Adrenal gland (tissue), 12 donors: ENCODE results near the gene FOXJ3. TPM values are rescaled to one million over a fixed set of nuclear protein-coding genes. Genes with fewer than 3 reads are reported as not detected.

Experiments used
- DNase-seq, 7 donors: peaks; one replicate each; pipeline ENCODE4 v3.0.0-alpha.2; 2019 to 2020
- H3K27ac ChIP-seq, 5 donors: fragments of 200-600 bp; sonication (generic) in 4 of 5; 1 replicate in 3 of 5; 2 replicates in 2 of 5; pipeline versions ENCODE4 v1.5.1 to v1.8.0; 2016 to 2020; ENCODE audit warnings: mild to moderate bottlenecking in 1 of 5
- H3K27me3 ChIP-seq: fragments of 200-600 bp; 2 replicates; pipeline ENCODE4 v1.8.0; 2021
- H3K36me3 ChIP-seq, 2 donors: fragments of 200-600 bp; replicated peaks in 1 of 2; 1 replicate in 1 of 2; 2 replicates in 1 of 2; pipeline versions ENCODE4 v1.5.1 to v1.8.0; 2018 to 2022
- H3K4me1 ChIP-seq, 2 donors: fragments of 200-600 bp; replicated peaks in 1 of 2; 1 replicate in 1 of 2; 2 replicates in 1 of 2; pipeline versions ENCODE4 v1.5.1 to v1.8.0; 2018 to 2021
- H3K4me3 ChIP-seq, 4 donors: fragments of 200-600 bp; sonication (generic) in 3 of 4; one replicate each; pipeline ENCODE4 v1.5.1; 2016 to 2018
- H3K9me3 ChIP-seq, 3 donors: fragments of 200-600 bp; sonication (generic) in 1 of 3; replicated peaks in 1 of 3; 1 replicate in 2 of 3; 2 replicates in 1 of 3; pipeline versions ENCODE4 v1.5.1 to v1.8.0; 2016 to 2021
- POLR2A ChIP-seq, 2 donors: fragments of 450-650 bp; IDR thresholded peaks; one replicate each; pipeline ENCODE4 v1.6.1; 2017; ENCODE audit warnings: antibody characterized with exemption in 2 of 2, mild to moderate bottlenecking in 2 of 2, moderate library complexity in 1 of 2
- WGBS, 4 donors: extraction: QIAGEN DNeasy Blood & Tissue Kit in 2 of 4; methylation state at CpG; one replicate each; pipeline versions ENCODE4 v1.1.5 to v1.1.7; 2013 to 2017; 5-methylcytosine and 5-hydroxymethylcytosine counted together
- intact Hi-C, 2 donors: fragments of 100-400 bp; cut with DNase I; formaldehyde crosslinking; loops; one replicate each; pipeline versions ENCODE4 v1.14.1 to v1.15.0; 2022 to 2023
- polyA plus RNA-seq, 3 donors: library from polyadenylated mRNA; stranded (reverse); fragments of 200-250 nt in 2 of 3; fragments of 350-450 nt in 1 of 3; fragmentation: Illumina TruSeq in 1 of 3; extraction: RNeasy Lipid Tissue Mini Kit (QIAGEN cat#74804) in 1 of 3; gene quantifications; one replicate each; pipeline ENCODE4 v1.2.3, GENCODE V29; 2013 to 2014
- total RNA-seq, 9 donors: library from RNA; depleted of rRNA in 4 of 9; stranded (reverse); fragments of >200 nt in 4 of 9; fragments of 120-200 nt in 1 of 9; fragmentation: NEBNext Ultra II Directional in 1 of 9; extraction: Animal tissue kit (Norgen Biotek cat#: 25700) in 1 of 9; gene quantifications; one replicate each; pipeline versions ENCODE4 v1.1.0 to v1.2.4, GENCODE V29; 2013 to 2023
- TF ChIP-seq, protein P1 (sequence below), 6 experiments: fragments of 450-650 bp in 4 of 6; fragments of 200-600 bp in 2 of 6; sonication (generic) in 1 of 6; IDR thresholded peaks; 1 replicate in 5 of 6; 2 replicates in 1 of 6; pipeline versions ENCODE4 v1.5.1 to v1.8.0; 2016 to 2021; ENCODE audit warnings: antibody characterized with exemption in 6 of 6, mild to moderate bottlenecking in 2 of 6, moderate library complexity in 1 of 6
- donor health status: healthy with polysubstance abuse.
- donor health status: Bipolar disorder and iron deficiency.
- donor health status: DM: yes; HTN: yes; CAD: no.
- donor health status: DM: no; HTN: no; CAD: no.
- donor health status: DM: no; HTN: no; CAD: no.
- donor health status: DM: yes; HTN: yes; CAD: no.

FOXJ3 gene
- total and polyA plus RNA-seq, 12 donors: 8.4 to 58.5 (median 33.4) TPM

DNA sequence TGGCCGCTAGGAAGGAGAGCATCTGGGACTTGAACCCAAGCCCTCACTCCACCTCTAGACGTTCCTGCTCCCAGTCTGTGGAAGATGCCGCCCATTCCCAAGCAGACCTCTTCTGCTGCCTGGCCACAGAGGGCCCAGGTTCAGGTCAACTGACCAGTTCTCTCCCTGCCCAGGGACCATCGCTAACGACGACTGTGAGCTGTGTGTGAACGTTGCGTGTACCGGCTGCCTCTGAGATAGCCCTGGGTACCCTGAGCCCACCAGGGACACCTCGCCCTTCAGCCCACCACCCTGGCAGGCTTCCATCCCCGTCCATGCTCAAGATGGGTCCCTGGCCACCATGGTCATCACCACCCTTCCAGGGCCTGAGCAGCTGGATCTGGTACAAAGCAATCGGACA is 179.7 kb downstream of the FOXJ3 start:
- H3K27me3 ChIP-seq: no peaks in the 10 kb centered on the region
- intact Hi-C loops: no loop called here
- no peak for DNase-seq
- 63 to 91% (median 88%) methylated on average over 3 to 12 of the region's 12 CpGs for WGBS, 4 donors
- H3K27ac ChIP-seq: no peak overlapping the region
- H3K4me3 ChIP-seq: no peak overlapping the region
- no peaks in the 10 kb centered on the region for H3K36me3 ChIP-seq
- peaks cover 0 to 5% (median 0%) of the 10 kb centered on the region in 3 donors for H3K9me3 ChIP-seq
- no peaks in the 10 kb centered on the region for H3K4me1 ChIP-seq
- TF ChIP-seq POLR2A (IDR thresholded peaks at IDR 0.05): no peak
- TF ChIP-seq, protein P1, sequence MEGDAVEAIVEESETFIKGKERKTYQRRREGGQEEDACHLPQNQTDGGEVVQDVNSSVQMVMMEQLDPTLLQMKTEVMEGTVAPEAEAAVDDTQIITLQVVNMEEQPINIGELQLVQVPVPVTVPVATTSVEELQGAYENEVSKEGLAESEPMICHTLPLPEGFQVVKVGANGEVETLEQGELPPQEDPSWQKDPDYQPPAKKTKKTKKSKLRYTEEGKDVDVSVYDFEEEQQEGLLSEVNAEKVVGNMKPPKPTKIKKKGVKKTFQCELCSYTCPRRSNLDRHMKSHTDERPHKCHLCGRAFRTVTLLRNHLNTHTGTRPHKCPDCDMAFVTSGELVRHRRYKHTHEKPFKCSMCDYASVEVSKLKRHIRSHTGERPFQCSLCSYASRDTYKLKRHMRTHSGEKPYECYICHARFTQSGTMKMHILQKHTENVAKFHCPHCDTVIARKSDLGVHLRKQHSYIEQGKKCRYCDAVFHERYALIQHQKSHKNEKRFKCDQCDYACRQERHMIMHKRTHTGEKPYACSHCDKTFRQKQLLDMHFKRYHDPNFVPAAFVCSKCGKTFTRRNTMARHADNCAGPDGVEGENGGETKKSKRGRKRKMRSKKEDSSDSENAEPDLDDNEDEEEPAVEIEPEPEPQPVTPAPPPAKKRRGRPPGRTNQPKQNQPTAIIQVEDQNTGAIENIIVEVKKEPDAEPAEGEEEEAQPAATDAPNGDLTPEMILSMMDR (IDR thresholded peaks at IDR 0.05): no peak

- DNase-seq: no peak
- H3K27me3 ChIP-seq: no peaks in the 10 kb centered on the region
- no peaks in the 10 kb centered on the region for H3K4me1 ChIP-seq
- H3K36me3 ChIP-seq: no peaks in the 10 kb centered on the region
- TF ChIP-seq POLR2A (IDR thresholded peaks at IDR 0.05): no peak
- TF ChIP-seq, protein P1 (IDR thresholded peaks at IDR 0.05): no peak
- no peaks in the 10 kb centered on the region for H3K9me3 ChIP-seq
- intact Hi-C loops: no loop called here
- H3K27ac ChIP-seq: no peak overlapping the region
- no peak overlapping the region for H3K4me3 ChIP-seq
- WGBS, 4 donors: 90 to 92% (median 91%) methylated on average over 9 to 13 of the region's 13 CpGs
These were observed 180.3 kb downstream of the FOXJ3 start for GRCh38 chr1:42154685-42155084.

GRCh38 chr1:42153624-42154023 is 181.4 kb downstream of the FOXJ3 start:
- WGBS, 4 donors: 61 to 96% (median 86%) methylated on average over 3 to 6 of the region's 6 CpGs
- TF ChIP-seq, protein P1 (IDR thresholded peaks at IDR 0.05): no peak
- TF ChIP-seq POLR2A (IDR thresholded peaks at IDR 0.05): no peak

DNA sequence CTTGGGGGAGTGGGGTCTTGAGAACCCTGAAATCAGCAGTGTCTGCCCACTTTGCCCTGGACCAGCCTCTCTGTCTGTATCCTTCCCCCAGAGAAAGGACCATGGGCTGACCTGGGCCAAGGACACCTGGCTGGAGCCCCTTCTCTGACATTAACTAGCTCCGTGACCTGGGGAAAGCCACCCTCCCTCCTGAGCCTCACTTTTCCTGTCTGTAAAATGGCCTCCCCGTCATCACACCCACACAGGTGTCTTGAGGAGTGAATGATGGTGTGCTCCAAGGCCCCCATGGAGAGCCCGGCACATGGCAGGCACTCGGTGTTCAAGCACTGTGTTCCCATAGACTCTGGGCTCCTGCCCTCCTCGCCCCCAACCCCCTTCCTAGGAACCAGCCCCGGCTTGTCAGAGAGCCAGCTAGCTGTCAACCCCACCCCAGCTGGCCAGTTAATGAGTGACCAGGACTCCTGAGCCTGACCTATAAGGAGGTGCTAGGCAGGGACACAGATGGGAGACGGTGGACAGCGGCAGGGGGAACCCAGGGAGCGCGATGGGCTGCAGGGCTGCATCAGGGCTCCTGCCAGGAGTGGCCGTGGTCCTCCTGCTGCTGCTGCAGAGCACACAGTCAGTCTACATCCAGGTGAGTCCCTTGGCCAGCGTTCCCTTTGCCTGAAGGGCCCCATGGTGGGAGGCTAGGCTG is 182.0 kb downstream of the FOXJ3 start, which contains the start of gene GUCA2B:
TSS of gene GUCA2B (plus strand) at position 504 of the 694 bp plus-strand sequence. CDS start at position 545, 41 bp downstream.
- TF ChIP-seq, protein P1 (IDR thresholded peaks at IDR 0.05): no peak
- no peak for TF ChIP-seq POLR2A (IDR thresholded peaks at IDR 0.05)
- no peak for DNase-seq
- intact Hi-C loops: no loop called here
- Histone ChIP-seq H3K27ac (no peak within 1 kb of the TSS), H3K4me1 (no peaks in the 10 kb centered on the region), H3K36me3 (no peaks in the 10 kb centered on the region), H3K9me3 (no peaks in the 10 kb centered on the region), H3K4me3 (no peak within 1 kb of the TSS), H3K27me3 (no peaks in the 10 kb centered on the region)
- WGBS, 4 donors: 77 to 90% (median 89%) methylated on average over 7 to 12 of the region's 12 CpGs

More at GRCh38 chr1:42153624-42154023, 181.4 kb downstream of the FOXJ3 start:
- H3K27me3 ChIP-seq: no peaks in the 10 kb centered on the region
- no peak overlapping the region for H3K4me3 ChIP-seq
- no peak overlapping the region for H3K27ac ChIP-seq
- intact Hi-C loops: no loop called here
- no peak for DNase-seq
- H3K4me1 ChIP-seq: no peaks in the 10 kb centered on the region
- H3K9me3 ChIP-seq: no peaks in the 10 kb centered on the region
- no peaks in the 10 kb centered on the region for H3K36me3 ChIP-seq
